LoVo (cell line): ENCODE results near the gene HRH3.

Experiments used
- DNase-seq: peaks from one replicate; pipeline ENCODE4 v3.0.0-alpha.2; 2016; ENCODE audit warnings: low spot score

HRH3 gene

DNA sequence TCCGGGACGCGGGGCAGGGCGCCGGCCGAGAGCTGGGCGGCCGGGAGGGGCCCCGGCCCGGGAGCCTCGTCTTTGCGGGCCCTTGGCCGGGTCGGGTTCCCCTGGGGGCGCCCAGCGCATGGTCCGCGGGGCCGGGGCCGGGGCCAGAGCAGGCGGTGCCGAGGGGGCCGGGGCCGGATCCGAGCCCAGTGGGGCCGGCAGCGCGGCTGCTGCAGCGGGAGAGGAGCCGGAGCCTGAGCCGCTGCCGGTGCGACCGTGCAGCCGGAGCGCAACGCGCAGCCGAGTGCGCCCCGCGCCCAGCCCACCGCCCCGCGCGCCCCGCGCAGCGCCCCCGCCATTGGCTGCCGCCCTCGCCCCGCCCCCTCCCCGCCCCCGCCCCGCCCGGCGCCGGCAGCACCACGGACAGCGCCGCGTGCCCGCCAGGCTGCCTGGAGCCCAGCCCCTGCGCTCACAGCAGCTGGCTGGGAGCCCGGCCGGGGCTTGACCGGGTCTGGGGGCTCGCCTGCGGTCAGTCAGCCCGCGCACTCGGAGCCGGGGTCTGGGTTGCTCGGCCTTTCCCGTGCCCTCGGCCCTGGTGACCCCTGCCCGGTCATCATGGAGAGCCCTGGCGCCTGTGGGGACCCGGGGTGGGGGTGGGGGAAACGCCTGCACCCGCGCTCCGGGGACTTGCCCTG lies at the start of gene HRH3:
TSS of gene HRH3 (minus strand) at position 287 of the 674 bp plus-strand sequence. CDS start 308 bp downstream, outside the sequence.
- no peak for DNase-seq

DNA sequence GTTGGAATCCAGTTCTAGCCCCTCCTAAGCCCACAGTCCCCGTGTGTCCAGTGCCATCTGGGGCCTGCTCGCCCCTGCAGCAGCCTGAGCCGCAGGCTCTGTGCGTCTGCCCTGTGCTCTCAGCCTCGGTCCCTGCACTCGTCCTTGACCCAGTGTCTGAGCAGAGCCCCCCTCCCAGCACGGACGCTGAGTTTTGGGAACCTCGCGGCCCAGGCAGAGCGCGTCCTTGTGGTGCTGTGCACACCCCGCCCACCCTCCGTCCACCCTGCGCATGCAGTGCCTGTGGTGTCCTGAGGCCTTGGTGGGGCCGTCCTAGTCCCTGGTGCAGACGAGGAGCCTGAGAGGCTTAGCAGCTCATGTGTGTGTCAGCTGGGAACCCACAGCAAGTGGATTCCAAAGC lies 49.8 kb upstream of the HRH3 start:
- DNase-seq, result no peak

GRCh38 chr20:62269378-62269777 lies 49.3 kb upstream of the HRH3 start:
- DNase-seq, result no peak

- DNase-seq, result no peak
Observed at GRCh38 chr20:62268228-62268900, 48.3 kb upstream of the HRH3 start.

DNA sequence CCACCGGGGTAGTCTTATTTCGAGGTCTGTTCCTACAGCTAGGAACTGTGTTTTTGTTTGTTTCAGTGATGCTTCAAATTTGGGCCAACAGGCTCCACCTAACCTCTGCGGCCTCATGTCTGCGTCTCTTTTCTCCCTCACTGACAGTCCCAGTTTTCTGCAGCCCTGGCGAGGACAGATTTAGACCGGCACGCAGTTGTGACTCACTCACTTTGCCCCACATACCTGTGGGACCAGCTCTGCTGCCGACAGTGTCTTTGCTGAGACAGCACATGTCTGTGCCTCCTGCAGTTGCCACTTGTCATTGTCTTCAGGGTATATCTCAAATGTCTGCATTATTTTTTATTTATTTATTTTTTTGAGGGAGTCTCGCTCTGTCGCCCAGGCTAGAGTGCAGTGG lies 47.5 kb upstream of the HRH3 start:
- no peak for DNase-seq

DNA sequence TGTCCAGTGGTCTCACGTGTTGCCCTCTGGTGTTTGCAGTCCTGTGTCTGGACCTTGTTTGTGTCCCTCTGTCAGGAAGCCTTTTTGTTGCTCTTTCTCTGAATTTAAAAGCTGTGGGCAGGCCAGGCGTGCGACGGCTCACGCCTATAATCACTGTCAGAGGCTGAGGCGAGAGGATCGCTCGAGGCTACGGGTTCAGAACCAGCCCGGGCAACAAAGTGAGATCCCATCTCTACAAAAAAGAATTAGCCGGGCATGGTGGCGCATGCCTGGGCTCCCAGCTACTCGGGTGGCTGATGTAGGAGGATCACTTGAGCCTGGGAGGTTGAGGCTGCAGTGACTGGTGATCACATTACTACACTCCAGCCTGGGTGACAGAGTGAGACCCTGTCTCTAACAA lies 46.8 kb upstream of the HRH3 start:
- no peak for DNase-seq

DNA sequence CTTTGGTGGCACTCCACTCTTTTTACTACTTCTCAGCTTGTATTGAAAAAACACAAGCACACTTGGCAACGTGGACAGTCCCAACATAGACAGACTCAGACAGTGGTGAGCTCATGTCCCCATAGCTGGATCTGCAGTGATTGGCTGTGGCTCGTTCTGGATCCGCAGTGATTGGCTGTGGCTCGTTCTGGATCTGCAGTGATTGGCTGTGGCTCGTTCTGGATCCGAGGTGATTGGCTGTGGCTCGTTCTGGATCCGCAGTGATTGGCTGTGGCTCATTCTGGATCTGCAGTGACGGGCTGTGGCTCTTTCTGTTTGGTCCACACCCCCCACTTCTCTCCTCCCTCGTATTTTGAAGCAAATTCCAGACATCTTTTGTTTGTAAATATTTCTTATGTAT lies 46.3 kb upstream of the HRH3 start:
- no peak for DNase-seq

DNA sequence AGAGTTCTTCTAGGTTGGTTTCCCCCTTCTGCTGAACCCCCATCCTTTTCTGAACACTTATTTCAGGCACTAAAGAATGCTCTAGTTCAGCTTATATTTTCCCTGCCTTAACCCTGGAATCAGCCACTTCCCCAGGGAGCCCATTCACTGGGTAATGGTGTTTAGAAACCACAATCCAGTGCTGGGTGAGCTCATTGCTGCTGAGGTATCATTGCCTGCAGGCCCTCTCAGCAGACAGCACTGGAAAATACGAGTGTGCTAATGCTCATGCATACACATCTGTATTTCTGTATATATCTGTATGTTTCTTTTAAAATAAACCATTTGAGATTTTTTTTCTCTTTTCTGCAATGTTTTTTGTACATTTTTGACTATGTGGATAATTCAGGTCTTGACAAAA lies 45.3 kb upstream of the HRH3 start:
- no peak for DNase-seq

- DNase-seq, result no peak
Observed at GRCh38 chr20:62263396-62263795, 43.3 kb upstream of the HRH3 start.

GRCh38 chr20:62262064-62262463 lies 42.0 kb upstream of the HRH3 start:
- DNase-seq, result no peak

GRCh38 chr20:62259294-62259565 lies 39.2 kb upstream of the HRH3 start:
- DNase-seq, result no peak

DNA sequence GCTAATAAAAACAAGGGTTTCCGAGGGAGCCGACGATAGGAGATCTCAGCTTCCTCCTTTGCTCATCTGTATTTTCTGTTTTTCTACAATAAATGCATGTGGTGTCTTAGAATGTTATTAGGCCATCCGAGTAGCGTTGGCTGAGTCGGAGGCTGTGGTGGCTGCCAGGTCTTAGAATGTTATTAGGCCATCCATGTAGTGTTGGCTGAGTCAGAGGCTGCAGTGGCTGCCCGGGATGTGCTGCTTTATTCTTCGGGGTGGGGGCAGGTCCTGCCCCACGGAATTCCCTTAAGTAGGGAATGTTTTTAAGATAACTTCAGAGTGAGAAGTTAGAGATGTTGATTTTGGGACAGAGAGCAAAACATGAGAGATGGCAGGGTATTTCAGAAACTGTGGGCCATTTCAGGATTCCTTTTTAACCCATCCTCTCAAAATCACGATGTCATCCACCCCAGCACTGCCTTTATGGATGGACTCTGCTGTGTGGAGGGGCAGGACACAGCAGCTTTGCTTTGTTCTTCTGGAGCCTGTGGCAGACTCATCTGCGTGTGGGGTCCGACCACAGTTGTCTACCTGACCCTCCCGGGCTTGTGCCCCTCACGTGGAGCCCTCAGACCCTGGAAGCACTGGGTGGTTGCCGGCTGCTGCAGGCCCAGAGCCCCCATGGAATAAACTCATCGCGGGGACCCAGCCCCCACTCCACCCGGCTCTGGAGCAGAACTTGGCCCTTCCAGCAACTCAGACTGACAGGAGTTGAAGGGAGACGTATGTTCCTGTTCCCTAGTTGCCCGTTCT lies 38.6 kb upstream of the HRH3 start:
- no peak for DNase-seq

- DNase-seq, result no peak
Observed at GRCh38 chr20:62255976-62256375, 35.9 kb upstream of the HRH3 start.

- DNase-seq, result no peak
Observed at GRCh38 chr20:62254021-62254724, 34.1 kb upstream of the HRH3 start.

DNA sequence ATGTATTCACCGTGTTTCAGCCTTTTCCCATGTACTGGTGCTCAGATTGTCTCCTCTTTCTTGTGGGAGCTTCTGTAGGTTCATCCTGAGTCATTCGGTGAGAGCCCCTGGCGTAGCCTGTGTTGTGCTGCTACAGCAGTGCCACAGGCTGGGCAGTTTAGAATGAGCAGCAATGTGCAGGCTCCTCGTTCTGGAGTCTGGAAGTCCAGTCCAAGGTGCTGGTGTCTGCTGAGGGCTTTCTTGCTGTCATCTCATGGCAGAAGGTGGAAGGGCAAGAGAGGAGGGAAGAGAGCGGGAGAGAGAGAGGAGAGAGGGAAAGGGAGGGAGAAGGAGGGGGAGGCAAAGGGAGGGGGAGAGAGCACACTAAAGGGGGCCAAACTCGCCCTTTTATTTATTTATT lies 33.3 kb upstream of the HRH3 start:
- no peak for DNase-seq

DNA sequence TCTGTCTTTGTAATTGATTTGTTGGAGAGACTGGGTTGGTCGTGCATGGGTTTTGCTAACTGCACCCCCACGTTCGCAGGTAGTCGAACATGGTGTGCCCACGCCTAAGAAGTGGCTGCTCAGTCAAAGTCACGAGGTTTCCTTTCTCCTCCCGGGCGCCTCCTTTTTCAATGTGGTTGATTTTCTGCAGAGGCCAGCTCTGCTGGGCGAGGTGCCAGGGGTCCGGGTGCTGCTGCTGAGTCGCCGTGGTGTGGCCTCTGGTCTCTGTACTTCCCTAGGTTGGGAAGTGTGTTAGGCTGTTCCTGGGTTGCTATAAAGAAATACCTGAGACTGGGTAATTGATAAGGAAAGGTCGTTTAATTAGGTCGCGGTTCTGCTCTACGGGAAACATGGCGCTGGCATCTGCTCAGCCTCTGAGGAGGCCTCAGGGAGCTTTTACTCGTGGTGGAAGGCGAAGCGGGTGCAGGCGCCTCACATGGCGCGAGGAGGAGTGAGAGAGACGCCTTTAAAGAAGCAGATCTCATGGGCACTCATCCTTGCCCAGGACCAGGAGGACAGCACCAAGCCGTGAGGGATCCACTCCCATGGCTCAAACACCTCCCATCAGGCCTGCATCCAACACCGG lies 32.4 kb upstream of the HRH3 start:
- DNase-seq, result peak; percentile 28

DNA sequence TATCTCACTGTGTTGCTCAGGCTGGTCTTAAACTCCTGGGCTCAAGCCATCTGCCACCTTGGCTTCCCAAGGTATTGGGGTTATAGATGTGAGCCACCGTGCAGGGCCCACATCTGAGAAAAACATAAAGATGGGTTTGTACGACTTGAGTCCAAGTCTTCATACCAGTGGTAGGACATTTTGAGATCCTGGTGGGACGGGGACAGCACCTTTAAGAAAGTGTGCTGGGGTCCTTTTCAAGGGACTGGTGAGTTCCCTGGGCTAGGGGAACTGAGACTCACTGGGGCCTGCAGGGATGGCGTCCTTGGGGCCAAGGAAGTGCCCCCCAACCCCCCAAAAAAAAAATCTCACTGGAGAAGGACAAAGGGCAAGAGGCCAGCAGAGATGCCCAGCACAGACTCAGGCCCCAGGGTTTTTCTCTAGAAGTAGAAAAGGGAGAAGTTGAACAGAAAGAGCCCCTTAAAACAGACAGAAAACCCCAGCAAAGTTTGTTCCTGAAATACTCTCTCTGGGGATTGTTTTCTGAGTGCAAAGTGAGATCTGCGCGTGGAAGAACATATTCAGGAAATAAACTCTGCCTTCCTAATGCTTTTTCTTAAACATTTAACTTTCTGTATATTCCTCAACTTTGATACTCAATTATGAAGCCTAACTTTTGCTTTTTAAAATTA lies 28.9 kb upstream of the HRH3 start:
- DNase-seq, result no peak

DNA sequence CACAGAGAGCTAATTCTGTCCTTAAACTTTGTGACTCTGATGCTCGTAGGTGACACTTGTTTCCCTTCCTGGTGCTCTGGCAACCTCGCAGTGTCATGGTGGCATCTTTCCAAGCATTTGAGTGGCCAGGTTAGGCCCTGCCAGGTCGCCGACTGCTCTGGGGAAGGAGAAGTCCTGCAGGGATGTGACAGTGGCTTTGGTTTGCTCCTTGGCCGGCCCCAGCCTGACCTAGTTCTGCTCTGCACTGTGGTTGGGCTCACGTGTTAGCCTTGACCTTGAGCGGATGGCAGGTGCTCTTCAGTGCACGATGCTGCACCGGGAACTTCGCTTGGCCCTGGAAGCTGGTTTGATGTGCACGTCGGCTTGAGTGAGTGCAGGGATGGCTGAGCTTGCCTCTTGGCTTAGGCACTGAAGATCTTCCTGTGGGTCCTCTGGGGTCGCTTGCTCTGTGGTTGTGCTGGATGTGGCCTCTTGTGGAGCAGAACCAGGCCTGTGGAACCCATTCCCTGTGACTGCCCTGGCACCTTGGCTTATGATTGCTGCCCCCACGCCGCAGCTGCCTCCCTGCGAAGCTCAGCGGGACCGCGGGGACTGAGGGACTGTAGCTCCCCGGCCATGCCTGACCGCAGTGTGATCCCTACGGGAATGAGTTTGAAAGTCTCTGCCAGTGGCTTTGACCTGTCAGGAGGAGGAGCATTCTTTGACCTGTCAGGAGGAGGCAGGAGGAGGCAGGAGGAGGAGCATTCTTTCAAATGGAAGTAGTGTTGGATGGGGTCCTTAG lies 27.0 kb upstream of the HRH3 start:
- DNase-seq, result no peak

- no peak for DNase-seq
Observed at GRCh38 chr20:62246431-62246830, 26.4 kb upstream of the HRH3 start.

GRCh38 chr20:62245911-62246280 lies 25.8 kb upstream of the HRH3 start:
- DNase-seq, result no peak

GRCh38 chr20:62244644-62245108 lies 24.6 kb upstream of the HRH3 start:
- no peak for DNase-seq
